SJSA1 (cell line): ENCODE data around the gene EDN1. TPM values are rescaled to one million over a fixed set of nuclear protein-coding genes. Genes with fewer than 3 reads are reported as not detected.

Source experiments
- DNase-seq, 2 experiments: peaks; one replicate each; pipeline ENCODE4 v3.0.0-alpha.2; 2015 to 2020; ENCODE audit warnings: low spot score in 2 of 2, low read depth in 1 of 2
- H3K27ac ChIP-seq: fragments of 250-450 bp; sonication (Bioruptor Pico); 2 replicates; pipeline ENCODE4 v1.5.1; 2020; ENCODE audit warnings: mild to moderate bottlenecking, moderate library complexity
- H3K27me3 ChIP-seq: fragments of 250-450 bp; sonication (Bioruptor Pico); replicated peaks from 2 replicates; pipeline ENCODE4 v1.5.1; 2020; ENCODE audit warnings: mild to moderate bottlenecking, moderate library complexity
- H3K36me3 ChIP-seq: fragments of 250-450 bp; sonication (Bioruptor Pico); 2 replicates; pipeline ENCODE4 v1.5.1; 2020; ENCODE audit warnings: mild to moderate bottlenecking
- H3K4me1 ChIP-seq: fragments of 250-450 bp; sonication (Bioruptor Pico); replicated peaks from 2 replicates; pipeline ENCODE4 v1.6.1; 2021; ENCODE audit warnings: mild to moderate bottlenecking
- H3K4me3 ChIP-seq: fragments of 250-450 bp; sonication (Bioruptor Pico); 2 replicates; pipeline ENCODE4 v1.5.1; 2020; ENCODE audit warnings: mild to moderate bottlenecking
- H3K9me3 ChIP-seq: fragments of 250-450 bp; sonication (Bioruptor Pico); replicated peaks from 2 replicates; pipeline ENCODE4 v1.5.1; 2020; ENCODE audit warnings: mild to moderate bottlenecking
- total RNA-seq: library from RNA; depleted of rRNA; stranded (reverse); fragments of >200 nt; shearing (Covaris generic); gene quantifications from 2 replicates; pipeline ENCODE4 v1.2.3, GENCODE V29; 2014

EDN1 gene
- total RNA-seq, 1 experiment from 2014 or later: 45.5 TPM

DNA sequence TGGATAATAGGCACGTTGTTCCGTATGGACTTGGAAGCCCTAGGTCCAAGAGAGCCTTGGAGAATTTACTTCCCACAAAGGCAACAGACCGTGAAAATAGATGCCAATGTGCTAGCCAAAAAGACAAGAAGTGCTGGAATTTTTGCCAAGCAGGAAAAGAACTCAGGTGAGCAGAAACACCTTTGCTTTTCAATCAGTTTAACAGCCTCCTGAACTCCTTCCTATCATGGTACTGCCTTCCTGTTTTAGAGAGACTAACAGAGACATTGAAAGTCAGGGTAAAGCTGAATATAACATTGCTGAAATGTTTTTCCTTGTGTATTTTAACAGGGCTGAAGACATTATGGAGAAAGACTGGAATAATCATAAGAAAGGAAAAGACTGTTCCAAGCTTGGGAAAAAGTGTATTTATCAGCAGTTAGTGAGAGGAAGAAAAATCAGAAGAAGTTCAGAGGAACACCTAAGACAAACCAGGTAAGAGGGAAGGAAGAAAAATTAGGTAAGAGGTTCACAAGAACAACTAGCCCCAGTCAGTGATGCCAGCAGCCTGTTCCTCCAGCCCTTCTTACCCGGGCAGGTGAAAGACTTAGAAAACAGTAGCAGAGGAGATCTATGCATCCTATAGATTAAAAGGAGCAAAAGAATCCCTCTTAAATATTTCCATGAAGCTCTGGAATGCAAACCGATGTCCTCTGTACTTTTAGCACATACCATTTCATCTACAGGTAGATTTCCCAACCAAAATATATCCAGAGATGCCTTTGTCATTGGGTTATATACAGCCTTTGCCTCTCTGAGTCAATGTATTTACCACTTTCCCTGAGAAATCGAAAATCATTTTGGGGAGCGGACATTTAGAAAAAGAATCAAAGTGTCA, 4.0 kb downstream of the EDN1 start:
- H3K27me3 ChIP-seq: no peaks in the 10 kb centered on the region
- peaks cover 72% of the 10 kb centered on the region for H3K36me3 ChIP-seq
- no peaks in the 10 kb centered on the region for H3K9me3 ChIP-seq
- H3K4me3 ChIP-seq: no peak overlapping the region
- H3K27ac ChIP-seq: peak overlapping the region; percentile 19; the same call in 1 of the 2 replicates
- H3K4me1 ChIP-seq: peaks cover 51% of the 10 kb centered on the region
- no peak for DNase-seq

DNA sequence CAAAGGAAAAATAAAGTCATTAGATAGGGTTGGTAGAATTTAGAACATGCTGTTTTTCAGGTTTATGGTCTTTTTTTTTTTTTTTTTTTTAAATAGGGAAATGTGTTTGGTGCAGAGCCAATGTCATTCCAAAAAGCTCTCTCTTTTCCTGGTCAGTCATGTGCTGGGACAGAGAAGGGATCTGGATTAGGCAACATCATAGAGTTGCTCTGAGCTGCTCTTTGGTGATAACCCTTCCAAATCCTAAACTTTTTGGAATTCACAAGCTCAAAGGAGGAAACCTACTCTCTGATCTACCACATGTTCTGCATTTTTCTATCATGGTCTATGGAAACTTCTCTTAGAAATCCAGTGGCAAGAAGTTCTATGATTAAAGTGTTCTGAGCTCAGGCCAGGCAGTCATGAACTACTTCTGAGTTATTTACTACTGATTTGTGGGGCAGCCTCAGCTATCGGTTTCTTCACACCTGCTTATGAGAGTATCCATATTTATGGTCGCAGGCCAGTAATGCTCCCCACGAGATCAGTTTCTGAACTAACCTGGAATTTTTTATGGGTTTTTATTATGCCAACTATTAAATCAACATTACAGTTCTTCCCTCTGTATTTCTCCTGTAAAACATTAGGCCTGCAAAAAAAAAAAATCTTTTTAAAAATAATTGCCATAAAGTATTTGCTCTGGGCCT, 4.8 kb downstream of the EDN1 start:
- Histone ChIP-seq H3K4me3 (no peak overlapping the region), H3K27me3 (no peaks in the 10 kb centered on the region), H3K36me3 (peaks cover 72% of the 10 kb centered on the region), H3K9me3 (no peaks in the 10 kb centered on the region), H3K27ac (peak overlapping the region; percentile 85), H3K4me1 (peaks cover 50% of the 10 kb centered on the region)
- DNase-seq: no peak

DNA sequence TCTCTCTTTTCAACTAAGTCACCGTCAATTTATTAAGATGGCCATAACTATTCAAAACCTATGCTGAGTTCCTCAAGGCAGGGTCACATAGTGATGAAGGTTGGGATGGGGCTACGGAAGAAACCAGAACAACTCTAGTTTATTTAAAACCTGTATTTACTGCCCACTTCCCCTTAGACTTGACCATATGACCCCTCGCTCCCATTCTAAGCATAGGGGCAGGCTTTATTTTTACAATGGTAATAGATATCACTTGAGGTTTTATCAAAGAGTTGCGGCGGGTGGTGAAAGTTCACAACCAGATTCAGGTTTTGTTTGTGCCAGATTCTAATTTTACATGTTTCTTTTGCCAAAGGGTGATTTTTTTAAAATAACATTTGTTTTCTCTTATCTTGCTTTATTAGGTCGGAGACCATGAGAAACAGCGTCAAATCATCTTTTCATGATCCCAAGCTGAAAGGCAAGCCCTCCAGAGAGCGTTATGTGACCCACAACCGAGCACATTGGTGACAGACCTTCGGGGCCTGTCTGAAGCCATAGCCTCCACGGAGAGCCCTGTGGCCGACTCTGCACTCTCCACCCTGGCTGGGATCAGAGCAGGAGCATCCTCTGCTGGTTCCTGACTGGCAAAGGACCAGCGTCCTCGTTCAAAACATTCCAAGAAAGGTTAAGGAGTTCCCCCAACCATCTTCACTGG, 5.5 kb downstream of the EDN1 start:
- DNase-seq: no peak
- Histone ChIP-seq H3K9me3 (no peaks in the 10 kb centered on the region), H3K36me3 (peaks cover 72% of the 10 kb centered on the region), H3K4me1 (peaks cover 50% of the 10 kb centered on the region), H3K27ac (peak overlapping the region; percentile 85), H3K27me3 (no peaks in the 10 kb centered on the region), H3K4me3 (no peak overlapping the region)

DNA sequence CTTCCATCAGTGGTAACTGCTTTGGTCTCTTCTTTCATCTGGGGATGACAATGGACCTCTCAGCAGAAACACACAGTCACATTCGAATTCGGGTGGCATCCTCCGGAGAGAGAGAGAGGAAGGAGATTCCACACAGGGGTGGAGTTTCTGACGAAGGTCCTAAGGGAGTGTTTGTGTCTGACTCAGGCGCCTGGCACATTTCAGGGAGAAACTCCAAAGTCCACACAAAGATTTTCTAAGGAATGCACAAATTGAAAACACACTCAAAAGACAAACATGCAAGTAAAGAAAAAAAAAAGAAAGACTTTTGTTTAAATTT, 6.1 kb downstream of the EDN1 start:
- H3K4me3 ChIP-seq: no peak overlapping the region
- peaks cover 72% of the 10 kb centered on the region for H3K36me3 ChIP-seq
- peaks cover 50% of the 10 kb centered on the region for H3K4me1 ChIP-seq

GRCh38 chr6:12296604-12297003, 6.4 kb downstream of the EDN1 start:
- Histone ChIP-seq H3K4me3 (no peak overlapping the region), H3K4me1 (peaks cover 50% of the 10 kb centered on the region), H3K36me3 (peaks cover 70% of the 10 kb centered on the region)

More for the DNA sequence above, 6.1 kb downstream of the EDN1 start:
- Histone ChIP-seq H3K27ac (peak overlapping the region; percentile 85), H3K9me3 (no peaks in the 10 kb centered on the region), H3K27me3 (no peaks in the 10 kb centered on the region)
- peak; percentile 92 to 96 for DNase-seq

GRCh38 chr6:12297363-12298016, 7.3 kb downstream of the EDN1 start:
- peak overlapping the region; percentile 85; the same call in 1 of the 2 replicates for H3K27ac ChIP-seq
- H3K9me3 ChIP-seq: no peaks in the 10 kb centered on the region
- peaks cover 45% of the 10 kb centered on the region for H3K4me1 ChIP-seq
- no peak overlapping the region for H3K4me3 ChIP-seq
- peaks cover 61% of the 10 kb centered on the region for H3K36me3 ChIP-seq
- DNase-seq: no peak
- no peaks in the 10 kb centered on the region for H3K27me3 ChIP-seq

More at GRCh38 chr6:12296604-12297003, 6.4 kb downstream of the EDN1 start:
- Histone ChIP-seq H3K27me3 (no peaks in the 10 kb centered on the region), H3K9me3 (no peaks in the 10 kb centered on the region), H3K27ac (peak overlapping the region; percentile 85)
- DNase-seq: no peak

- no peak for DNase-seq
- H3K4me1 ChIP-seq: peaks cover 37% of the 10 kb centered on the region
- no peak overlapping the region for H3K27ac ChIP-seq
- H3K9me3 ChIP-seq: no peaks in the 10 kb centered on the region
- peaks cover 53% of the 10 kb centered on the region for H3K36me3 ChIP-seq
- no peak overlapping the region for H3K4me3 ChIP-seq
- no peaks in the 10 kb centered on the region for H3K27me3 ChIP-seq
These were observed 8.1 kb downstream of the EDN1 start for GRCh38 chr6:12298017-12298978.

DNA sequence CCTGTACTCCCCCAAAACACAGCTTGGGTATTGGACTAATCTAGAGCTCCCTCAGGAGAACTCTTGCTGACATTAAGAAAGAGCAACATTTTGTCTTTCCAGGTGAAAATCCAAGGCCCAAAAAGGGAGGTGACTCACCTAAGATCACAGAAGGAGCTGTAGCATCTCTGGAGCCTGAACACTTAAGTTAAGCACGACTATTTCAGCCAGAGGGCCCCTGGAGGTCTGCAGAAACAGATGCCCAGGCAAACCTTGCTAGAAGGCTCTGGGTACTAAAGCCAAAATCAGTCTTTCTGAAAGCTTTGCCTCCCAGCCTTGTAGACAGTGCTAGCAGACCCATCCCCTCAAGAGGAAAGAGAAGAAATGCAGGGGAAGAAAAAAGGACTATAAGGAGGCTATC, 8.8 kb downstream of the EDN1 start:
- Histone ChIP-seq H3K36me3 (peaks cover 46% of the 10 kb centered on the region), H3K27me3 (no peaks in the 10 kb centered on the region), H3K4me1 (peaks cover 31% of the 10 kb centered on the region), H3K9me3 (no peaks in the 10 kb centered on the region), H3K4me3 (no peak overlapping the region), H3K27ac (no peak overlapping the region)
- DNase-seq: no peak

DNA sequence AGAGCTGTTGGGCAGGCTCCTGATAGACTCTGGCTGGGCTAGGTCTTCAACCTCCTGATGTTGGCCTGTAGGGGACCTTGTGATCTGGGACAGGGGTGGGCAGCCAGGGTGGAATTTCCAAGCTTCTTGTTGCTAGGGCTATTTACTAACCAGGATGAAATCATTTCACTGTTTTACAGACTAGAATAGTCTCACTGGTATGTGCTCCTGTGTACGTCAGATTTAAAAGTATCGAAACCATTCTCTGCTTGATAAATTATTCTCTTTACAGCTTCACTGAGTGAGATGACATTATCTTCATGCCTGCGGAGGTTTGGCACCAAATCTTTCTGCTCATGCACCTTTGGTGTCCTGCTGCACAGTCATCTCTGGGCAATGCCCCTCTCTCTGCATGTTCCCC, 10.9 kb downstream of the EDN1 start:
- H3K27me3 ChIP-seq: no peaks in the 10 kb centered on the region
- no peak overlapping the region for H3K27ac ChIP-seq
- no peak overlapping the region for H3K4me3 ChIP-seq
- no peaks in the 10 kb centered on the region for H3K9me3 ChIP-seq
- H3K4me1 ChIP-seq: peaks cover 16% of the 10 kb centered on the region
- H3K36me3 ChIP-seq: peaks cover 27% of the 10 kb centered on the region
- DNase-seq: no peak

GRCh38 chr6:12304487-12304886, 14.3 kb downstream of the EDN1 start:
- Histone ChIP-seq H3K27me3 (no peaks in the 10 kb centered on the region), H3K36me3 (no peaks in the 10 kb centered on the region), H3K27ac (no peak overlapping the region), H3K9me3 (no peaks in the 10 kb centered on the region), H3K4me3 (no peak overlapping the region), H3K4me1 (0 out of 2 replicates have a peak, but pooled peaks cover 4% of the 10 kb centered on the region)
- DNase-seq: no peak

- H3K36me3 ChIP-seq: no peaks in the 10 kb centered on the region
- DNase-seq: no peak
- H3K27me3 ChIP-seq: no peaks in the 10 kb centered on the region
- peaks cover 25% of the 10 kb centered on the region for H3K4me1 ChIP-seq
- no peak overlapping the region for H3K27ac ChIP-seq
- no peaks in the 10 kb centered on the region for H3K9me3 ChIP-seq
- H3K4me3 ChIP-seq: no peak overlapping the region
These were observed 18.9 kb downstream of the EDN1 start for GRCh38 chr6:12309070-12309469.

- DNase-seq: peak in 1 of 2 experiments; percentile 24
- H3K9me3 ChIP-seq: no peaks in the 10 kb centered on the region
These were observed 20.9 kb downstream of the EDN1 start for GRCh38 chr6:12311106-12311505.

More at GRCh38 chr6:12311106-12311505, 20.9 kb downstream of the EDN1 start:
- no peak overlapping the region for H3K4me3 ChIP-seq
- H3K36me3 ChIP-seq: no peaks in the 10 kb centered on the region
- H3K27me3 ChIP-seq: no peaks in the 10 kb centered on the region
- H3K27ac ChIP-seq: no peak overlapping the region
- peaks cover 31% of the 10 kb centered on the region for H3K4me1 ChIP-seq
